ENCODE results near the gene RPS6KA4. TPM values are rescaled to one million over a fixed set of nuclear protein-coding genes. Genes with fewer than 3 reads are reported as not detected.

The RPS6KA4 gene
- total and polyA plus RNA-seq, 2 of the 13 experiments (the other 11 are each of a cell fraction or from before 2014, with no cell fraction given), result 8.9 to 14.2 TPM

DNA sequence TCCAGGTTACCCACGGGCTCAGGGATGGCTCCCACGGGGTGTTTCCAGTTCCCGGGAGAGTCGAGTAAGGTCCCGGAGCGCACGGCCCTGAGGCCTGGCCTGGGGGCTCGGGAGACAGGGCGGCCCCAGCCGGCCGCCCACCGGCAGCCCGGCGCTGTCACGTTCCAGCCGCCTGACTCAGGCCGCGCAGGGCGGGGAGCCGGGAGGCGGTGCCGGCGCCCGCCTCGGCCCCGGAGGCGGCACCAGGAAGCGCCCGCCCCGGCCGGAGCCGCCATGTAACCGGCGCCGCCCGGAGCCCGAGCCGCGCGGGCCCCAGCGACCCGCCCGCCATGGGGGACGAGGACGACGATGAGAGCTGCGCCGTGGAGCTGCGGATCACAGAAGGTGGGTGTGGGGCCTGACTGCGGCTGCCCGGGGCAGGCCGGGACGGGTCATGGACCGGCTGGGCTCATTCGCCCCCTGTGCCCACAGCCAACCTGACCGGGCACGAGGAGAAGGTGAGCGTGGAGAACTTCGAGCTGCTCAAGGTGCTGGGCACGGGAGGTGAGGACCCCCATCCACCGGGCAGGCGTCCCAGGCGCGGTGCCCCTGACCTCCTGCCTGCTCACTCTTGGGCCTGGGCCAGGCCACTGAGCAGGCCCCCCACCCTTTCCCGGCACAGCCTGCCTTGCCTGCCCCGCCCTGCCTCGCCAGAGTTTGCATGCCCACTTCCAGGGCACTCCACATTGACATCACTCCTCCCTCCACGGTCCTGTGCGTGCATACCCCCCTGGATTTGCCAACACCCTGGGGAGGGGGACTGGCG is at the start of gene RPS6KA4 (continued):
- TF ChIP-seq, protein P1, sequence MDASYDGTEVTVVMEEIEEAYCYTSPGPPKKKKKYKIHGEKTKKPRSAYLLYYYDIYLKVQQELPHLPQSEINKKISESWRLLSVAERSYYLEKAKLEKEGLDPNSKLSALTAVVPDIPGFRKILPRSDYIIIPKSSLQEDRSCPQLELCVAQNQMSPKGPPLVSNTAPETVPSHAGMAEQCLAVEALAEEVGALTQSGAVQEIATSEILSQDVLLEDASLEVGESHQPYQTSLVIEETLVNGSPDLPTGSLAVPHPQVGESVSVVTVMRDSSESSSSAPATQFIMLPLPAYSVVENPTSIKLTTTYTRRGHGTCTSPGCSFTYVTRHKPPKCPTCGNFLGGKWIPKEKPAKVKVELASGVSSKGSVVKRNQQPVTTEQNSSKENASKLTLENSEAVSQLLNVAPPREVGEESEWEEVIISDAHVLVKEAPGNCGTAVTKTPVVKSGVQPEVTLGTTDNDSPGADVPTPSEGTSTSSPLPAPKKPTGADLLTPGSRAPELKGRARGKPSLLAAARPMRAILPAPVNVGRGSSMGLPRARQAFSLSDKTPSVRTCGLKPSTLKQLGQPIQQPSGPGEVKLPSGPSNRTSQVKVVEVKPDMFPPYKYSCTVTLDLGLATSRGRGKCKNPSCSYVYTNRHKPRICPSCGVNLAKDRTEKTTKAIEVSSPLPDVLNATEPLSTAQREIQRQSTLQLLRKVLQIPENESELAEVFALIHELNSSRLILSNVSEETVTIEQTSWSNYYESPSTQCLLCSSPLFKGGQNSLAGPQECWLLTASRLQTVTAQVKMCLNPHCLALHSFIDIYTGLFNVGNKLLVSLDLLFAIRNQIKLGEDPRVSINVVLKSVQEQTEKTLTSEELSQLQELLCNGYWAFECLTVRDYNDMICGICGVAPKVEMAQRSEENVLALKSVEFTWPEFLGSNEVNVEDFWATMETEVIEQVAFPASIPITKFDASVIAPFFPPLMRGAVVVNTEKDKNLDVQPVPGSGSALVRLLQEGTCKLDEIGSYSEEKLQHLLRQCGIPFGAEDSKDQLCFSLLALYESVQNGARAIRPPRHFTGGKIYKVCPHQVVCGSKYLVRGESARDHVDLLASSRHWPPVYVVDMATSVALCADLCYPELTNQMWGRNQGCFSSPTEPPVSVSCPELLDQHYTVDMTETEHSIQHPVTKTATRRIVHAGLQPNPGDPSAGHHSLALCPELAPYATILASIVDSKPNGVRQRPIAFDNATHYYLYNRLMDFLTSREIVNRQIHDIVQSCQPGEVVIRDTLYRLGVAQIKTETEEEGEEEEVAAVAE (CRISPR knock-in tag; IDR thresholded peaks at IDR 0.05; ENCODE audit: borderline replicate concordance), result no peak
- TF ChIP-seq ZNF441 (CRISPR knock-in tag; IDR thresholded peaks at IDR 0.05; ENCODE audit: borderline replicate concordance), result no peak
- TF ChIP-seq MATR3 (CRISPR knock-in tag; IDR thresholded peaks at IDR 0.05), result 0 out of 2 replicates have a peak, but pooled peaks have one; percentile 27
- TF ChIP-seq SAP130 (CRISPR knock-in tag; IDR thresholded peaks at IDR 0.05; ENCODE audit: low read depth), result peak; percentile 56
- TF ChIP-seq CREB1 (IDR thresholded peaks at IDR 0.05), result no peak
- TF ChIP-seq CREB1 (CRISPR knock-in tag; IDR thresholded peaks at IDR 0.05), result no peak
- no peak for TF ChIP-seq ZNF235 (CRISPR knock-in tag; IDR thresholded peaks at IDR 0.05; ENCODE audit: borderline replicate concordance)
- TF ChIP-seq ZBTB7B (CRISPR knock-in tag; IDR thresholded peaks at IDR 0.05), result 0 out of 2 replicates have a peak, but pooled peaks have one; percentile 11
- TF ChIP-seq, protein P2, sequence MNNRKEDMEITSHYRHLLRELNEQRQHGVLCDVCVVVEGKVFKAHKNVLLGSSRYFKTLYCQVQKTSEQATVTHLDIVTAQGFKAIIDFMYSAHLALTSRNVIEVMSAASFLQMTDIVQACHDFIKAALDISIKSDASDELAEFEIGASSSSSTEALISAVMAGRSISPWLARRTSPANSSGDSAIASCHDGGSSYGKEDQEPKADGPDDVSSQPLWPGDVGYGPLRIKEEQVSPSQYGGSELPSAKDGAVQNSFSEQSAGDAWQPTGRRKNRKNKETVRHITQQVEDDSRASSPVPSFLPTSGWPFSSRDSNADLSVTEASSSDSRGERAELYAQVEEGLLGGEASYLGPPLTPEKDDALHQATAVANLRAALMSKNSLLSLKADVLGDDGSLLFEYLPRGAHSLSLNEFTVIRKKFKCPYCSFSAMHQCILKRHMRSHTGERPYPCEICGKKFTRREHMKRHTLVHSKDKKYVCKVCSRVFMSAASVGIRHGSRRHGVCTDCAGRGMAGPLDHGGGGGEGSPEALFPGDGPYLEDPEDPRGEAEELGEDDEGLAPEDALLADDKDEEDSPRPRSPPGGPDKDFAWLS (CRISPR knock-in tag; IDR thresholded peaks at IDR 0.05; ENCODE audit: borderline replicate concordance), result no peak
- TF ChIP-seq, protein P3, sequence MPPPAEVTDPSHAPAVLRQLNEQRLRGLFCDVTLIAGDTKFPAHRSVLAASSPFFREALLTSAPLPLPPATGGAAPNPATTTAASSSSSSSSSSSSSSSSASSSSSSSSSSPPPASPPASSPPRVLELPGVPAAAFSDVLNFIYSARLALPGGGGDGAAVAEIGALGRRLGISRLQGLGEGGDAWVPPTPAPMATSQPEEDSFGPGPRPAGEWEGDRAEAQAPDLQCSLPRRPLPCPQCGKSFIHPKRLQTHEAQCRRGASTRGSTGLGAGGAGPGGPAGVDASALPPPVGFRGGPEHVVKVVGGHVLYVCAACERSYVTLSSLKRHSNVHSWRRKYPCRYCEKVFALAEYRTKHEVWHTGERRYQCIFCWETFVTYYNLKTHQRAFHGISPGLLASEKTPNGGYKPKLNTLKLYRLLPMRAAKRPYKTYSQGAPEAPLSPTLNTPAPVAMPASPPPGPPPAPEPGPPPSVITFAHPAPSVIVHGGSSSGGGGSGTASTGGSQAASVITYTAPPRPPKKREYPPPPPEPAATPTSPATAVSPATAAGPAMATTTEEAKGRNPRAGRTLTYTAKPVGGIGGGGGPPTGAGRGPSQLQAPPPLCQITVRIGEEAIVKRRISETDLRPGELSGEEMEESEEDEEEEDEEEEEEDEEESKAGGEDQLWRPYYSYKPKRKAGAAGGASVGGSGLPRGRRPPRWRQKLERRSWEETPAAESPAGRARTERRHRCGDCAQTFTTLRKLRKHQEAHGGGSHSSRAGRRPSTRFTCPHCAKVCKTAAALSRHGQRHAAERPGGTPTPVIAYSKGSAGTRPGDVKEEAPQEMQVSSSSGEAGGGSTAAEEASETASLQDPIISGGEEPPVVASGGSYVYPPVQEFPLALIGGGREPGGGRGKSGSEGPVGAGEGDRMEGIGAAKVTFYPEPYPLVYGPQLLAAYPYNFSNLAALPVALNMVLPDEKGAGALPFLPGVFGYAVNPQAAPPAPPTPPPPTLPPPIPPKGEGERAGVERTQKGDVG (CRISPR knock-in tag; IDR thresholded peaks at IDR 0.05; ENCODE audit: borderline replicate concordance), result 0 out of 2 replicates have a peak, but pooled peaks have one; percentile 28
- no peak for TF ChIP-seq ZNF460 (CRISPR knock-in tag; IDR thresholded peaks at IDR 0.05; ENCODE audit: borderline replicate concordance)
- peak; percentile 74; the same call in 1 of the 2 replicates for TF ChIP-seq SMAD9 (CRISPR knock-in tag; IDR thresholded peaks at IDR 0.05)
- no peak for TF ChIP-seq SIN3B (IDR thresholded peaks at IDR 0.05; ENCODE audit: low read length)
- TF ChIP-seq JUND (CRISPR knock-in tag; IDR thresholded peaks at IDR 0.05), result no peak
- TF ChIP-seq, protein P4, sequence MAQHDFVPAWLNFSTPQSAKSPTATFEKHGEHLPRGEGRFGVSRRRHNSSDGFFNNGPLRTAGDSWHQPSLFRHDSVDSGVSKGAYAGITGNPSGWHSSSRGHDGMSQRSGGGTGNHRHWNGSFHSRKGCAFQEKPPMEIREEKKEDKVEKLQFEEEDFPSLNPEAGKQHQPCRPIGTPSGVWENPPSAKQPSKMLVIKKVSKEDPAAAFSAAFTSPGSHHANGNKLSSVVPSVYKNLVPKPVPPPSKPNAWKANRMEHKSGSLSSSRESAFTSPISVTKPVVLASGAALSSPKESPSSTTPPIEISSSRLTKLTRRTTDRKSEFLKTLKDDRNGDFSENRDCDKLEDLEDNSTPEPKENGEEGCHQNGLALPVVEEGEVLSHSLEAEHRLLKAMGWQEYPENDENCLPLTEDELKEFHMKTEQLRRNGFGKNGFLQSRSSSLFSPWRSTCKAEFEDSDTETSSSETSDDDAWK (CRISPR knock-in tag; IDR thresholded peaks at IDR 0.05), result no peak
- no peak for TF ChIP-seq ZNF629 (CRISPR knock-in tag; conservative IDR thresholded peaks at IDR 0.05)
